Panc1 (cell line): ENCODE results near the gene PPP1R18. TPM values are rescaled to one million over a fixed set of nuclear protein-coding genes. Genes with fewer than 3 reads are reported as not detected.
A peak's percentile ranks its signal among the peaks of the same experiment; 100 is the strongest.

Experiments used
- ATAC-seq: fragments of 200-7000 bp; cut with Tn5 transposase; 2 replicates; pipeline ENCODE4 v1.9.1; 2020; ENCODE audit warnings: mild to moderate bottlenecking, moderate library complexity
- BruUV-seq: library from RNA; stranded (reverse); fragments of 400-500 nt; replicated peaks from 2 replicates; lab custom pipeline; 2021; lab: Mats Ljungman, UMichigan
- CTCF ChIA-PET: fragments of 300-600 bp; sonication (Branson Sonifier 250); formaldehyde crosslinking; loops from one replicate; lab custom pipeline; 2022; ENCODE audit warnings: antibody characterized with exemption; lab: Charles Lee
- POLR2A ChIA-PET: fragments of 300-600 bp; sonication (Branson Sonifier 250); formaldehyde crosslinking; loops from one replicate; lab custom pipeline; 2022; ENCODE audit warnings: antibody characterized with exemption; lab: Charles Lee
- DNase-seq: peaks from one replicate; pipeline ENCODE4 v3.0.0-alpha.2; 2010; ENCODE audit warnings: low read depth, low spot score
- H3K27ac ChIP-seq: 2 replicates; pipeline ENCODE4 v1.5.1; 2011; ENCODE audit warnings: mild to moderate bottlenecking, low read length, inconsistent platforms
- H3K27me3 ChIP-seq: fragments of 200-500 bp; sonication (Bioruptor generic); 2 replicates; pipeline ENCODE4 v1.6.0; 2014; ENCODE audit warnings: low read length, inconsistent platforms; ENCODE audit not compliant: control insufficient read depth, insufficient read depth
- H3K36me3 ChIP-seq: fragments of 200-500 bp; sonication (Bioruptor generic); 2 replicates; pipeline ENCODE4 v1.5.1; 2014; ENCODE audit warnings: inconsistent platforms, mild to moderate bottlenecking, low read length, moderate library complexity; ENCODE audit not compliant: control insufficient read depth, insufficient read depth
- H3K4me1 ChIP-seq: 2 replicates; pipeline ENCODE4 v1.5.1; 2011; ENCODE audit warnings: inconsistent platforms, mild to moderate bottlenecking, low read length, moderate library complexity; ENCODE audit not compliant: control insufficient read depth, insufficient read depth
- H3K4me3 ChIP-seq, 2 experiments: 2 replicates each; pipeline ENCODE4 v1.5.1; 2011 to 2012; ENCODE audit warnings: low read depth in 2 of 2, low read length in 2 of 2, mild to moderate bottlenecking in 2 of 2, inconsistent platforms in 1 of 2, moderate library complexity in 1 of 2
- H3K9me3 ChIP-seq: fragments of 200-500 bp; sonication (Bioruptor generic); 2 replicates; pipeline ENCODE4 v1.5.1; 2014; ENCODE audit warnings: low read depth, mild to moderate bottlenecking, inconsistent platforms, low read length, moderate library complexity; ENCODE audit not compliant: control insufficient read depth, insufficient read depth
- POLR2AphosphoS5 ChIP-seq: IDR thresholded peaks from 2 replicates; pipeline ENCODE4 v1.6.1; 2012; ENCODE audit warnings: mild to moderate bottlenecking, low read depth, low read length, moderate library complexity
- SIN3A ChIP-seq: IDR thresholded peaks from 2 replicates; pipeline ENCODE4 v1.6.1; 2012; ENCODE audit warnings: low read depth, mild to moderate bottlenecking, low read length, moderate library complexity, borderline replicate concordance; ENCODE audit not compliant: insufficient read depth
- TCF7L2 ChIP-seq: IDR thresholded peaks from 2 replicates; pipeline ENCODE4 v1.6.1; 2011; ENCODE audit warnings: mild to moderate bottlenecking, low read depth, low read length, inconsistent platforms
- in situ Hi-C: cut with HindIII; loops from 2 replicates; pipeline ENCODE4 v1.10.0; 2016; ENCODE audit warnings: low sequenced_read_pairs, low pct_unique_long_range_greater_than_20kb
- intact Hi-C: fragments of 100-400 bp; cut with micrococcal nuclease; formaldehyde crosslinking; loops from one replicate; pipeline ENCODE4 v1.10.0; 2022; ENCODE audit not compliant: unreplicated experiment
- total RNA-seq: library from RNA; stranded (reverse); gene quantifications from one replicate; pipeline ENCODE4 v1.2.1, GENCODE V29; 2021; ENCODE audit not compliant: unreplicated experiment
- TF ChIP-seq, protein P1 (sequence below): fragments of 450-650 bp; IDR thresholded peaks from 2 replicates; pipeline ENCODE4 v1.5.1; 2017; ENCODE audit warnings: mild to moderate bottlenecking
- TF ChIP-seq, protein P2 (sequence below), 2 experiments: IDR thresholded peaks; 2 replicates each; pipeline ENCODE4 v1.6.1; 2011 to 2012; ENCODE audit warnings: low read depth in 2 of 2, control low read depth in 1 of 2, low read length in 1 of 2, mild to moderate bottlenecking in 1 of 2, moderate library complexity in 1 of 2; ENCODE audit not compliant: insufficient read depth in 1 of 2

PPP1R18 gene
- total RNA-seq, 1 experiment from 2014 or later: 55.3 TPM

- ATAC-seq (no peak), DNase-seq (no peak)
- CTCF ChIA-PET: interaction anchor here (0.7 kb wide), 1 partner anchor 43 kb away, joined by 5 read pairs; no protein-coding TSS in a partner anchor
- H3K4me1 ChIP-seq: peaks cover 38% of the 10 kb centered on the region
- POLR2A ChIA-PET: no interaction called here
- H3K4me3 ChIP-seq: peak overlapping the region; percentile 85 to 96
- H3K27ac ChIP-seq: peak overlapping the region; percentile 96
- intact Hi-C loops: loop anchor here (5.0 kb wide), 1 partner anchor 403 kb away; no protein-coding TSS in a partner anchor
- in situ Hi-C loops: no loop called here
- H3K36me3 ChIP-seq: no peaks in the 10 kb centered on the region
- no peaks in the 10 kb centered on the region for H3K27me3 ChIP-seq
- no peaks in the 10 kb centered on the region for H3K9me3 ChIP-seq
- TF ChIP-seq, protein P1, sequence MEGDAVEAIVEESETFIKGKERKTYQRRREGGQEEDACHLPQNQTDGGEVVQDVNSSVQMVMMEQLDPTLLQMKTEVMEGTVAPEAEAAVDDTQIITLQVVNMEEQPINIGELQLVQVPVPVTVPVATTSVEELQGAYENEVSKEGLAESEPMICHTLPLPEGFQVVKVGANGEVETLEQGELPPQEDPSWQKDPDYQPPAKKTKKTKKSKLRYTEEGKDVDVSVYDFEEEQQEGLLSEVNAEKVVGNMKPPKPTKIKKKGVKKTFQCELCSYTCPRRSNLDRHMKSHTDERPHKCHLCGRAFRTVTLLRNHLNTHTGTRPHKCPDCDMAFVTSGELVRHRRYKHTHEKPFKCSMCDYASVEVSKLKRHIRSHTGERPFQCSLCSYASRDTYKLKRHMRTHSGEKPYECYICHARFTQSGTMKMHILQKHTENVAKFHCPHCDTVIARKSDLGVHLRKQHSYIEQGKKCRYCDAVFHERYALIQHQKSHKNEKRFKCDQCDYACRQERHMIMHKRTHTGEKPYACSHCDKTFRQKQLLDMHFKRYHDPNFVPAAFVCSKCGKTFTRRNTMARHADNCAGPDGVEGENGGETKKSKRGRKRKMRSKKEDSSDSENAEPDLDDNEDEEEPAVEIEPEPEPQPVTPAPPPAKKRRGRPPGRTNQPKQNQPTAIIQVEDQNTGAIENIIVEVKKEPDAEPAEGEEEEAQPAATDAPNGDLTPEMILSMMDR: no peak
- TF ChIP-seq TCF7L2: no peak
- TF ChIP-seq POLR2AphosphoS5: no peak
- TF ChIP-seq SIN3A: no peak
- TF ChIP-seq, protein P2, sequence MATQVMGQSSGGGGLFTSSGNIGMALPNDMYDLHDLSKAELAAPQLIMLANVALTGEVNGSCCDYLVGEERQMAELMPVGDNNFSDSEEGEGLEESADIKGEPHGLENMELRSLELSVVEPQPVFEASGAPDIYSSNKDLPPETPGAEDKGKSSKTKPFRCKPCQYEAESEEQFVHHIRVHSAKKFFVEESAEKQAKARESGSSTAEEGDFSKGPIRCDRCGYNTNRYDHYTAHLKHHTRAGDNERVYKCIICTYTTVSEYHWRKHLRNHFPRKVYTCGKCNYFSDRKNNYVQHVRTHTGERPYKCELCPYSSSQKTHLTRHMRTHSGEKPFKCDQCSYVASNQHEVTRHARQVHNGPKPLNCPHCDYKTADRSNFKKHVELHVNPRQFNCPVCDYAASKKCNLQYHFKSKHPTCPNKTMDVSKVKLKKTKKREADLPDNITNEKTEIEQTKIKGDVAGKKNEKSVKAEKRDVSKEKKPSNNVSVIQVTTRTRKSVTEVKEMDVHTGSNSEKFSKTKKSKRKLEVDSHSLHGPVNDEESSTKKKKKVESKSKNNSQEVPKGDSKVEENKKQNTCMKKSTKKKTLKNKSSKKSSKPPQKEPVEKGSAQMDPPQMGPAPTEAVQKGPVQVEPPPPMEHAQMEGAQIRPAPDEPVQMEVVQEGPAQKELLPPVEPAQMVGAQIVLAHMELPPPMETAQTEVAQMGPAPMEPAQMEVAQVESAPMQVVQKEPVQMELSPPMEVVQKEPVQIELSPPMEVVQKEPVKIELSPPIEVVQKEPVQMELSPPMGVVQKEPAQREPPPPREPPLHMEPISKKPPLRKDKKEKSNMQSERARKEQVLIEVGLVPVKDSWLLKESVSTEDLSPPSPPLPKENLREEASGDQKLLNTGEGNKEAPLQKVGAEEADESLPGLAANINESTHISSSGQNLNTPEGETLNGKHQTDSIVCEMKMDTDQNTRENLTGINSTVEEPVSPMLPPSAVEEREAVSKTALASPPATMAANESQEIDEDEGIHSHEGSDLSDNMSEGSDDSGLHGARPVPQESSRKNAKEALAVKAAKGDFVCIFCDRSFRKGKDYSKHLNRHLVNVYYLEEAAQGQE (IDR thresholded peaks at IDR 0.05; ENCODE audit: insufficient read depth in 1 of 2, low read depth in 2 of 2, low read length in 1 of 2): no peak
- BruUV-seq: no TSS peak
Observed at GRCh38 chr6:30684386-30685156, 1.9 kb downstream of the PPP1R18 start.

DNA sequence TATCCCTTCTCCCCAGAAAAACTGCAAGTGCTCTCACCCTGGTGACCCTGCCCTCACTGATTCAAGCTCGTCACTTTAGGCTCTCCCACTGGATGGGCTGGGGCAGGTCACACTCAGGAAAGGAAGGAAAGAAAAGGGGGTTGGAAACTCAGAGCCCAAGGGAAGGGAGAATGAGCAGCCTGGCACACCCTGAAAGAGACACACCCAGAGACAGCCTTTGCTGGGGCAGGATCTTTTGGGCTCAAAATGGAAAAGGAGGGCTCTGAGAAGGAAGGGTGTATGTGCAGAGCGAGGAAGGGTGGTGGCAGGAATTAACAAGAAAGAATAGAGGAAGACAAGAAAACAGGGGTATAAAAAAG, 2.5 kb downstream of the PPP1R18 start:
- intact Hi-C loops (loop anchor here (5.0 kb wide), 1 partner anchor 403 kb away; no protein-coding TSS in a partner anchor), in situ Hi-C loops (no loop called here)
- POLR2A ChIA-PET: no interaction called here
- BruUV-seq: no TSS peak
- H3K27me3 ChIP-seq: no peaks in the 10 kb centered on the region
- H3K27ac ChIP-seq: peak overlapping the region; percentile 96
- CTCF ChIA-PET: interaction anchor here (0.7 kb wide), 1 partner anchor 43 kb away, joined by 5 read pairs; no protein-coding TSS in a partner anchor
- H3K4me3 ChIP-seq: peak overlapping the region; percentile 85 to 96
- DNase-seq (no peak), ATAC-seq (no peak)
- H3K4me1 ChIP-seq: peaks cover 38% of the 10 kb centered on the region
- no peaks in the 10 kb centered on the region for H3K36me3 ChIP-seq
- no peaks in the 10 kb centered on the region for H3K9me3 ChIP-seq
- TF ChIP-seq, protein P2 (IDR thresholded peaks at IDR 0.05; ENCODE audit: insufficient read depth in 1 of 2, low read depth in 2 of 2, low read length in 1 of 2): no peak
